ENCODE results near the gene STK11.

The STK11 gene

DNA sequence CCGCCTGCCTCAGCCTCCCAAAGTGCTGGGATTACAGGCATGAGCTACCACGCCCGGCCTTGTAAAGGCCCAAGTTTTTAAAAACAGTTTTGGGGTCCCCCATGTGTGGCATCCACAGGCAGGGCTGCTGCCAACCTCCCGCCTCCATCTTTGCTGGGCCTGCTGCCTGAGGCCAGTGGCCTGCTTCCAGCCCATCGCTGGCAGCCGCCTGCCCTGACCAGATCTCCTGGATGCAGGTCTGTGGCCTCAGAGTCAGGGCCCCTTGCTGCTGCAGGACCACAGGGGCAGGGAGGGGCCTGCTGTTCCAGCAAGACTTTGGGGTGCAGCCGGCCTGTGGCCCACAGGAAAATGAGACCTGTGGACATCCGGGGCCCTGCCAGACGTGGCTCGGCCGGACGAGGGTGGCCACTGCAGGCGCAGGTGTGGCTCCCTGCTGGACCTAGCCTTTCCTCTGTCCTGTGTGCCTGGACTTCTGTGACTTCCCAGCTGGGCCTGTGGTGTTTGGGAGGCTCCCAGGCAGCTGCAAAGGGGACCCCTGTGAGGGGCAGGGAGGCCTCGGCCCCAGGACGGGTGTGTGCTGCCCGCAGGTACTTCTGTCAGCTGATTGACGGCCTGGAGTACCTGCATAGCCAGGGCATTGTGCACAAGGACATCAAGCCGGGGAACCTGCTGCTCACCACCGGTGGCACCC is 14.4 kb downstream of the STK11 start:
- Histone ChIP-seq H4K20me1 (ENCODE audit: insufficient read depth) (no peaks in the 10 kb centered on the region), H3K4me2 (no peak overlapping the region), H3K79me2 (ENCODE audit: insufficient read depth, low read depth) (peaks cover 14% of the 10 kb centered on the region; the same call in 1 of the 2 replicates), H3K27me3 (ENCODE audit: insufficient read depth, low read depth) (no peaks in the 10 kb centered on the region), H3K27ac (no peak overlapping the region), H3K4me1 (ENCODE audit: low read depth, poor library complexity, severe bottlenecking) (no peaks in the 10 kb centered on the region), H2AFZ (ENCODE audit: low read depth) (no peak overlapping the region), H3K36me3 (ENCODE audit: insufficient read depth) (no peaks in the 10 kb centered on the region), H3K4me3 (IDR thresholded peaks at IDR 0.05; ENCODE audit: insufficient read depth, low read depth, low read length) (no peak overlapping the region), H3K9ac (no peak overlapping the region)
- TF ChIP-seq, protein P1, sequence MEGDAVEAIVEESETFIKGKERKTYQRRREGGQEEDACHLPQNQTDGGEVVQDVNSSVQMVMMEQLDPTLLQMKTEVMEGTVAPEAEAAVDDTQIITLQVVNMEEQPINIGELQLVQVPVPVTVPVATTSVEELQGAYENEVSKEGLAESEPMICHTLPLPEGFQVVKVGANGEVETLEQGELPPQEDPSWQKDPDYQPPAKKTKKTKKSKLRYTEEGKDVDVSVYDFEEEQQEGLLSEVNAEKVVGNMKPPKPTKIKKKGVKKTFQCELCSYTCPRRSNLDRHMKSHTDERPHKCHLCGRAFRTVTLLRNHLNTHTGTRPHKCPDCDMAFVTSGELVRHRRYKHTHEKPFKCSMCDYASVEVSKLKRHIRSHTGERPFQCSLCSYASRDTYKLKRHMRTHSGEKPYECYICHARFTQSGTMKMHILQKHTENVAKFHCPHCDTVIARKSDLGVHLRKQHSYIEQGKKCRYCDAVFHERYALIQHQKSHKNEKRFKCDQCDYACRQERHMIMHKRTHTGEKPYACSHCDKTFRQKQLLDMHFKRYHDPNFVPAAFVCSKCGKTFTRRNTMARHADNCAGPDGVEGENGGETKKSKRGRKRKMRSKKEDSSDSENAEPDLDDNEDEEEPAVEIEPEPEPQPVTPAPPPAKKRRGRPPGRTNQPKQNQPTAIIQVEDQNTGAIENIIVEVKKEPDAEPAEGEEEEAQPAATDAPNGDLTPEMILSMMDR (conservative IDR thresholded peaks at IDR 0.05; ENCODE audit: low read depth, low read length), result no peak

DNA sequence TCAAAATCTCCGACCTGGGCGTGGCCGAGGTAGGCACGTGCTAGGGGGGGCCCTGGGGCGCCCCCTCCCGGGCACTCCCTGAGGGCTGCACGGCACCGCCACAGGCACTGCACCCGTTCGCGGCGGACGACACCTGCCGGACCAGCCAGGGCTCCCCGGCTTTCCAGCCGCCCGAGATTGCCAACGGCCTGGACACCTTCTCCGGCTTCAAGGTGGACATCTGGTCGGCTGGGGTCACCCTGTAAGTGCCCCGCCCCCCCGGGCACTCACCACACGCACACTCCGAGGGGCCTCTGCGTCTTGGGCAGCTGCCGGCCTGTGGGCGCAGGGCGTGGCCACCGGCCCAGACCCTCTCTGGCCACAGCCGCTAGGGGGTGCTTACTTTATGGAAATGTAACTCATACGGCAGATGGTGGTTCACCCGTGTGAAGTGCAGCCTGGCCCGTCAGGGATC is 14.9 kb downstream of the STK11 start:
- TF ChIP-seq, protein P1 (conservative IDR thresholded peaks at IDR 0.05; ENCODE audit: low read depth, low read length), result no peak
- Histone ChIP-seq H3K4me3 (IDR thresholded peaks at IDR 0.05; ENCODE audit: insufficient read depth, low read depth, low read length) (no peak overlapping the region), H2AFZ (ENCODE audit: low read depth) (no peak overlapping the region), H3K9ac (no peak overlapping the region), H3K4me2 (no peak overlapping the region), H3K4me1 (ENCODE audit: low read depth, poor library complexity, severe bottlenecking) (no peaks in the 10 kb centered on the region), H3K79me2 (ENCODE audit: insufficient read depth, low read depth) (peaks cover 14% of the 10 kb centered on the region; the same call in 1 of the 2 replicates), H3K36me3 (ENCODE audit: insufficient read depth) (no peaks in the 10 kb centered on the region), H4K20me1 (ENCODE audit: insufficient read depth) (no peaks in the 10 kb centered on the region), H3K27me3 (ENCODE audit: insufficient read depth, low read depth) (no peaks in the 10 kb centered on the region), H3K27ac (no peak overlapping the region)

DNA sequence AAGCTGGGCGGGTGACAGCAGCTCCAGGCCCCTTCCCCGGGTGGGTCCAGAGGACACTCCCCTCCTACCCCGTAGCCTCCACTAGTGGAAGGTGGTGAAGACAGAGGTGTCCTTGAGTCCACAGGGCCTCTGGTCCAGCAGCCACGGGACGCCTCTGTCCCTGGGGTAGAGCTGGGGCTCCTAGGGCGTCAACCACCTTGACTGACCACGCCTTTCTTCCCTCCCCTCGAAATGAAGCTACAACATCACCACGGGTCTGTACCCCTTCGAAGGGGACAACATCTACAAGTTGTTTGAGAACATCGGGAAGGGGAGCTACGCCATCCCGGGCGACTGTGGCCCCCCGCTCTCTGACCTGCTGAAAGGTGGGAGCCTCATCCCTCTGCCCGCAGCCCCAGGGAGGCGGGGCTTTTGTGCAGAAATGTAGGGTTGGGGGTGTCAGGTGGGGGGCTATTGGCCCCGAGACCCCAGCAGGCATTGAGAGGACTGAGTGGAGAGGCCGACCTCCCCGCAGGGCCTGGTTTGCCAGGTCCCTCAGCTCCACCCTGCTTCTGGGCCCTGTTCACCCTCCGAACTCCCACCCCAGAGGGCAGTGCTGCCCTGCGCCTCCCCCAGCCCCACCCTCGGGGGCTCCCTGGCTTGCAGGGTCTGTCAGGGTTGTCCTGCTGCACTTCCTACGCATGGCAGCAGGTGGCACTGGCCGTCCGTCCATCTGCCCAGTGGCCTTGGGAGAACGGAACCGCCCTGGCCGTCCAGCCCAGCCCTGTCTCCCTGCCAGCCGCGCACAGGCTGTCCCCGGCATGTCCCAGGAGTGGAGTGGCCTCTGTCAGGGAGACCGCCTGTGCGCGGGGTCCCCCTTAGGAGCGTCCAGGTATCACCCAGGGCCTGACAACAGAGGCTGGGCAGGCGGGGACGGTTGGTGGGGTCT is 15.7 kb downstream of the STK11 start:
- Histone ChIP-seq H3K27me3 (ENCODE audit: insufficient read depth, low read depth) (no peaks in the 10 kb centered on the region), H2AFZ (ENCODE audit: low read depth) (no peak overlapping the region), H3K27ac (no peak overlapping the region), H3K4me1 (ENCODE audit: low read depth, poor library complexity, severe bottlenecking) (no peaks in the 10 kb centered on the region), H3K79me2 (ENCODE audit: insufficient read depth, low read depth) (peaks cover 8% of the 10 kb centered on the region; the same call in 1 of the 2 replicates), H3K36me3 (ENCODE audit: insufficient read depth) (no peaks in the 10 kb centered on the region), H3K9ac (no peak overlapping the region), H3K4me2 (no peak overlapping the region), H4K20me1 (ENCODE audit: insufficient read depth) (no peaks in the 10 kb centered on the region), H3K4me3 (IDR thresholded peaks at IDR 0.05; ENCODE audit: insufficient read depth, low read depth, low read length) (no peak overlapping the region)
- TF ChIP-seq, protein P1 (conservative IDR thresholded peaks at IDR 0.05; ENCODE audit: low read depth, low read length), result peak; percentile 45

DNA sequence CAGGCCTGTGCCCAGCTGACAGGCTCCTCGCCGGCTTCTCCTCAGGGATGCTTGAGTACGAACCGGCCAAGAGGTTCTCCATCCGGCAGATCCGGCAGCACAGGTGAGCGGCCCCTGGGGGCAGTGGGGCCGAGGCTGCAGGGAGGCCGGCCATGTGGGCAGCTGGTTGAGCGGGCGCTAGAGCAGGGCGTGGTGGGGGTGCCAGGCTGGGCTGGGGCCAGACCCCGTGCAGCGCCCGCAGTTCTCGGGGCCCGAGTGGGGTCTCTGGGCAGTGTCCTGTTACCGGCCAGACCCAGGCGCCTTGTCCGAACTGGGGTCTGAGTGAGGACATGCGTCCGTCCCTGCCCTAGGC is 16.3 kb downstream of the STK11 start:
- H3K36me3 ChIP-seq (ENCODE audit: insufficient read depth), result no peaks in the 10 kb centered on the region

More for the DNA sequence above, 16.3 kb downstream of the STK11 start:
- Histone ChIP-seq H3K4me1 (ENCODE audit: low read depth, poor library complexity, severe bottlenecking) (no peaks in the 10 kb centered on the region), H3K79me2 (ENCODE audit: insufficient read depth, low read depth) (peaks cover 3% of the 10 kb centered on the region; the same call in 1 of the 2 replicates), H3K9ac (no peak overlapping the region), H3K27me3 (ENCODE audit: insufficient read depth, low read depth) (no peaks in the 10 kb centered on the region), H3K27ac (no peak overlapping the region), H3K4me3 (IDR thresholded peaks at IDR 0.05; ENCODE audit: insufficient read depth, low read depth, low read length) (no peak overlapping the region), H3K4me2 (no peak overlapping the region), H2AFZ (ENCODE audit: low read depth) (no peak overlapping the region), H4K20me1 (ENCODE audit: insufficient read depth) (no peaks in the 10 kb centered on the region)
- TF ChIP-seq, protein P1 (conservative IDR thresholded peaks at IDR 0.05; ENCODE audit: low read depth, low read length), result no peak
